Femur (tissue), 1 donor: Measurements from ENCODE around the gene COPB2.
"Not testable (repeated sequence)": the region's sequence is repeated elsewhere in the genome, so short reads cannot be mapped to it uniquely, and the experiment has no call there.

ENCODE experiments used
- DNase-seq: peaks from one replicate; pipeline ENCODE4 v3.0.0-alpha.2; 2017

Gene COPB2

DNA sequence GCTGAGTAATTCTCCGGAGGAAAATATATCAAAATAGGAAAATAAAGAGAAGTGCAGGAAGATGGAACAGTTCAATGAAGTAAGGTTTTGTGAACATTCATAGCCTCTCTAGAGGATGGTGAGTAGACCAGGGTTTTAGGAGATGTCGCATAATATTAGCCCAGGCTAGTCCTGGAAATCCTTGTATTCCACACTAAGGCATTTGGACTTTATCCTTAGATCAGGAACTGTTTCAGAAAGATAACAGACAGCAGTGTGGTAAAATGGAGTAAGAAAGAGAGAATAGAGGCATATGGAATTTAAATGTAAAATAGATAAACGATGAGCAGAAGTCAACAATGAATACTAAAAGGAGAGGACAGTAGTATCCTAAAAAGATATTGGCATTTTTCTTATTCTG, 12.1 kb downstream of the COPB2 start:
- DNase-seq: no peak

DNA sequence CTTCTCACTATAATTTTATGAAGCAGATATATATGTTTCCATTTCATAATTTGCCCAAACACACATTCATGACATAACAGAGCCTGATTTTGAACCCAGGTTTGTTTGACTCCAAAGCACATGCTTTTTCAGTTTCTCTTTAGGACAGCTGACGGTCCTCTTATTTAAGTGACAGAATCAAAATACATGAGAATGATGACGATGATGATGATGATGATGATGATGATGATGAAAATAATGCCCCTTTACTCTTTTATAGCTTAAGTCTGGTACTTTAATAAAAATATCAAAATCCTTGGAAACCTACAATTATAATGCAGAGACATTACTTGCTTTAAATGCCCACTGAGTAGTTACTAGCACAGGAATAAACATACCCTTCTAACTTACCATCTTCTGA, 15.3 kb downstream of the COPB2 start:
- no peak for DNase-seq

DNA sequence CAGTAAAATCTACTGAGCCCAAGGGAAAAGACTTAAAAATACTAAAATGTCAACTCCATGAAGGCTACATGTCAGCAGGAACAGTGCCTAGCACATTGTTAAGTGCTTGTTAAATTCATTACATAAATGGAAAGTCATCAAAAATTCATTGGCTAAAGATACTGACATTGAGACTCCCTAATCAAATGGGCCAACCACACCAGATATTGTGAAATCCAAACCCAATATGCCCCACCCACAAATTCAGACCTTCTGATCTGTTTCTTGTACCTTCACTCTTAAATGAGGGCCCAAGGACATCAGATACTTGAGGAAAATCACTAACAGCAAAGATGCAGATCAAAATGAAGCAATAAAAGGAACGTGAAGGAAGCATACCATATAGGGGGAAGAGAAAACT, 24.9 kb downstream of the COPB2 start:
- no peak for DNase-seq

DNA sequence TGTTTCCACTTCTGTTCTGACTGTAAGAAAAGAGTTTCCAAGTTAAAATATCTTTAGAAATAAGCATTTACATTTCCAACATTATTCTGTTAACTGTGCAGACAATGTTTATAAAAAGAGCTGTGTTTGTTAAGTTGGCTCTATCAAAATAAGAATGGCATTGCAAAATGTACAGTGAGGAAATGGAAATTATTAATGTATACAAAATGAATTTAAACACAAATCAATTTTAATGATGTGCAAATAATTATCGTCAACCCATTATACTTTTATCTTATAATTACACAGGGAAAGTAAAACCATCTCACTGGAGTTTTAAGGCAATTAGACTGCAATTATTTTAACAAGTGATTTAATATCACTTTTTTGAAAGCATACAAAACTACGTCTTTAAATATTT, 28.2 kb downstream of the COPB2 start:
- DNase-seq: no peak

DNA sequence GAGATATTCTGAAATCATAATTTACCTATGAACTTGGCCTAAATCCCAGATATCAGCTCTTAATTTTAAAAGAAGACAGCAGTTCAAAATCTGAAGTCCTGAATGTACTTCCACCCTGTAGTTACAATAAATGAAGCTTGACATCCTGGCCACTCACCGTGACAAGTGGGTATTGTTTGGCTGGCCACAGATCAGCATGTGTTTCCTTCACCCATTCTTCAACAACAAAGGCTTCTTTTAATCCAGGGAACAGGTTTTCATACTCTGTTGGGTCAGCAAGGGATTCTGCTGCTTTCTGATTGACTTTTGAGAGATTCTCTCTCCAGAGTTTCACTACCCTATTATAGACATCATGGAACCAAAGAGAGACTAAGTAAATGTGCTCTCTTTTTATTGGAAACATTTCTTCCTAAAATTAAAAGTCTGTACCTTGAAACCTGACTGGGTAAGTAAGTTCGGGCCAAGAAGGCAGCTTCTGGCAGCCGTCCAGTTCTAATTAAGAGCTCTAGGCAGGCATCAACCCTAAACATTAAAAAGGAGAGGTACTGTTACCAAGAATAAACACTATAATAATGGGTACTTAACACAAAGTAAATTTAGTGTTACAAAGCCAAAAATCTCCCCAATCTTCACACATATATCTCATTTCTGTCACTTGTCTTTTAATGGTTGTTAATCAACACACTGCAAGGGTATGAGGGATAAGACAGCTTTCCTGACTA, 30.4 kb downstream of the COPB2 start:
- no peak for DNase-seq

DNA sequence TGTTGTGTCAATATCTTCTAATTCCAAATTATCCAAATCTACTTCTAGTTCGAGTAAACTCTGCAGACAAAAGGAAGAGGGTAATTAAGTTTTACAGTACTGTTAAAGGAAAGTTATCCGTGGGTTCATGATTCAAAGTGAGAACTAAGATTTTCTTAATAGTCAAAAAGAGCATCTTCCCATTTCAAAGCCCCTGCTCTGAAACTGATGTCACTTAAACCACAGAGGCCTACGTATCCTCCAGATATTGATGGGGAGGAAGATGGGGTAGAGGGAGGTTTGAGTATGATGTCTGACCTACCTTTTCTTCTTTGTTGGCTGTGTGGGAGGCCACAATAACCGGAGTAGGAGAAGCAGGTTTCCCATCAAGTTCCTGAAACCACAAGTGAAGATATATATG, 31.5 kb downstream of the COPB2 start:
- DNase-seq: no peak

DNA sequence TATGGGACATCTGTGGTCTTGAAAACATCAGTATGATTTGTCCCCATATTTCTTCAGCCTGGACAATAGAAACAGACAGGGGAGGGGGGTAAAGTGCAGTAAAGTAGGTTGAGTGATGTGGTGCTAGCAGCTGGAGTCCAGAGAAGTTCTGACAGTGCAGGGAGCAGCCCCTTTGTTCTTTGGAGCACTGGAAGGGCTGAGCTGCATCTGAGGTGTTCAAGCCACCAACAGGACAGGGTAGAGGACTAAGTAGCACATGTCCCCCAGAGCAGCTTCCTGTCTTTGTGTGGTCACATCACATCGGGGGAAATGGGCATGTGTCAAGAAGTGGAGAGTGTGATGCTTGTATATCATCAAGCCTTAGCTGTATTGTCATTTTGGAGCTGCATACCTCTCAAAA, 33.6 kb downstream of the COPB2 start:
- no peak for DNase-seq

DNA sequence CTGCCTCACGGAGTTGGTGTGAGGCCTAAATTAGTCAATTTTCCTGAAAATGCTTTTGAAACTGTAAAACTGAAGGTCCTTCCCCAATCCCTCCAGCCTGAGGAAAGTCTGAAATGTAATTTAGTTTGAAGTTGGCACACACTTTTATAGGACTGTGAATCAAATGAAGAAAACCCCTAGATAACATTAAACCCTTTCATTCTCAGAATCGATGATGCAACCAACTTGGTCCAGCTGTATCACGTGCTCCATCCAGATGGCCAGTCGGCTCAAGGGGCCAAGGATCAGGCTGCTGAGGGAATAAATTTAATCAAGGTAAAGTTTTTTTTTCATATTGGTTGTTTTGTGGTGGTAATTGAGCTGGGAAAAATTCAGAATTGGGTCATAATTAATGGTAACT, 34.0 kb downstream of the COPB2 start:
- no peak for DNase-seq

- no peak for DNase-seq
Observed at GRCh38 chr3:139354661-139355060, 34.8 kb downstream of the COPB2 start.

GRCh38 chr3:139353920-139354556, 35.4 kb downstream of the COPB2 start:
- DNase-seq: no peak

- no peak for DNase-seq
Observed at GRCh38 chr3:139346771-139347170, 42.7 kb downstream of the COPB2 start.

DNA sequence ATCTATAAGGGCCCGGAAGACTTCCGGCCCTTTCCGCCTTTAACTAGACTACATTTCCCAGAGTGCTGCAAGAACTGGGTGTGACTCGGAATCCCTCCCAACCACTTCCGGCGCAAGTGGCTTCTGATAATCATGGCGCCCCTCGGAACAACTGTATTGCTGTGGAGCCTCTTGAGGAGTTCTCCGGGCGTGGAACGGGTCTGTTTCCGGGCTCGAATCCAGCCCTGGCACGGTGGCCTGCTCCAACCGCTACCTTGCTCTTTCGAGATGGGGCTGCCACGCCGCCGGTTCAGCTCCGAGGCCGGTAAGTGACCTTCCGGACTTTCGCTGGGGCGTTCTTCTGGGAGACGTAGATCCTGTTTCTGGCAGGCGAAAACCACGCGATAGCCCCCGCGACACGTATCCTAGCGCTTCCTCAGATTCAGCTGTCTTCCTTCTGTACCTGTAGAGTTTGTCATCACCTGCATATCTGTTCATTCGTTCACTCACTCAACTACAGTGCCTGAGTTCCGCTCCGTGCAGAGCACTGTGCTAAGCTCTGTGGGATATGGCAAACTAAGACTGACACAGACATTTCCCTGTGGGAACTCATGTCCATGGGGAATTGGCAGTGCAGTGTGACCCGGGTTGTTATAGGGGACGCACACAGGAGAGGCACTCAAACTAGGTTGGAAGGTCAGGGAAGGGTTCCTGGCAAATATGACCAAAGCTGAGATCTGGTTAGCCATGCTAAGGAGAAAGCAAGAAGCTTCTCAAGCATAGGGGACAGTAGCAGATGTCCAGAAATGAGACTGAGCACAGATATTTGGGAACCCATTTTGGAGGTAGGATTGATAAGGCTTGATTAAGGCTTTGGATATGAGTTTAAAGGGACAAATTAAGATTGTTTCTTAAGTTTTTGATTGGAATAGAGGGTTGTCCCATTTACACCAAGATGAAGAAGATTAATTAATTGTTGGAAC, 45.3 kb downstream of the COPB2 start, which contains the start of gene MRPS22:
MRPS22 (plus strand) TSS at position 126 of the 962 bp plus-strand sequence; CDS start at position 133, 7 bp downstream.
- peak; percentile 91 for DNase-seq

DNA sequence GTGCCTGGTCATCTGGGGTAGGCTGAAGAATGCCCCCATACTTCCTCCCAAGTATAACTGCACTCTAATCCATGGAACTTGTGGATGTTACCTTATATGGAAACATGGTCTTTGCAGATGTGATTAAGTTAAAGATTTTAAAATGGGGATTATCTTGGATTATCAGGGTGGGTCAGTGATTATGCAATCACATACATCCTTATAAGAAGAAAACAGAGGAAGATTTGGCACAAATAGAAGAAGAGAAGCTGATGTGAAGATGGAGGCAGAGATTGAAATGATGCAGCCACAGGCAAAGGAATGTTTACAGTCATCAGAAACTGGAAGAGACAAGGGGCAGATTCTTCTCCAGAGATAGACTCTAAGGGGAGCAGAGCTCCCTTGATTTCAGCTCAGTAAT, 47.4 kb downstream of the COPB2 start:
- DNase-seq: no peak

GRCh38 chr3:139340784-139341183, 48.7 kb downstream of the COPB2 start:
- DNase-seq: no peak

DNA sequence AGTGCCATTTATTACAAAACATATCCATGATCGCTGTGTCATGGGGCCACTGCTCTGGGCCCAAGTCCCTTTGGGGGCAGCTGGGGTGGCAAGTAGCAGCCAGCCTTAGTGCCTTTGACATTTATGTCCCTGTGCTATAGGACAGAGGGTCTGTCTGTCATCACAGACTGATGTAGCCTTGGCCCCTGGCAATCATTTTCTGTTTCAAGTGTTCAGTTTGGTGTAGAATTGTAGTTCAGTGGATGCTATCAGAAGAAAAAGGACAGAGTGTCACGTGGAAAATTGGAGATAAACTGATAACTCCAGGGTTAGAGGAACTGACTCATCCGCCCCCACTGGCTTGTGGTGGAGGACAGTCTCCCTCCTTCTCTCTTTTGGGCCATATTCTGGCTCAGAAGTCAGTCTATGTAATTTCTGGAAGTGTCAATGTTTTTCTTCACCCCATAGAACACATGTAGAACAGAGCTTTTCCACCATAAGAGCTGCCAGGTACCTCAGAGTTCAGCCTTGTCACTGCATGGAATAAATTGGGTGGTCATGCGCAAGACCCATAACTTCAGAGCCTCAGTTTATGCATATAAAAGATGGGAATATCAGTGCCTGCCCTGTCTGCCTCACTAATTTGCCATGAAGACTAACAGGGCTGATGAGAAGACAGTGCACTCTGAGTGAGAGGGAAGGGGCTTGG, 50.1 kb downstream of the COPB2 start:
- DNase-seq: no peak

GRCh38 chr3:139338405-139338804, 51.0 kb downstream of the COPB2 start:
- DNase-seq: no peak

- DNase-seq: not testable (repeated sequence)
Observed at GRCh38 chr3:139334675-139335074, 54.8 kb downstream of the COPB2 start.

- DNase-seq: no peak
Observed at GRCh38 chr3:139332092-139332491, 57.4 kb downstream of the COPB2 start.

DNA sequence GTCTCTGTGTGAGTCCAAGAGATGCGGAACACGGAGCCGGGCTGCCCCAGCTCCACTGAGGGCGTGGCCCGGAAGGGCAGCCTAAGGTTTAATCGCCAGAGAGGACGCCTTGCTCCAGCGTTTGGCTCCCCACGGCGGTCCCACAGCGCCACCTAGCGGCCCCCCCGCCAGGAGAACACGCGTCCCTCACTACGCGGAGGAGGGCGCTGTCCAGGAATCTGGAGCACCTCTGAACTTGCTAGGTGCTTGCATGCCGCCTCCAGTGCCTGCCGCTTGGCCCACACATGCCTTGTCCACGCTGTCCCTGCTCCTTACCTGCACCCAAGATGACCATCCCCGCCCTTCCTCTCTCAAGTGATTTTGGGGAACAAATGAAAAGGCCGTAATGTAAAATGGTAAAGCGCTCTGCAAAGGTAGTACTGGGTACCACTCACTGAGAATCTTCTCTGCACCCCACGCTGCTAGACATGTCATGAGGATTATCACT, 60.0 kb downstream of the COPB2 start:
- peak; percentile 88 for DNase-seq

GRCh38 chr3:139328356-139328755, 61.1 kb downstream of the COPB2 start:
- no peak for DNase-seq

DNA sequence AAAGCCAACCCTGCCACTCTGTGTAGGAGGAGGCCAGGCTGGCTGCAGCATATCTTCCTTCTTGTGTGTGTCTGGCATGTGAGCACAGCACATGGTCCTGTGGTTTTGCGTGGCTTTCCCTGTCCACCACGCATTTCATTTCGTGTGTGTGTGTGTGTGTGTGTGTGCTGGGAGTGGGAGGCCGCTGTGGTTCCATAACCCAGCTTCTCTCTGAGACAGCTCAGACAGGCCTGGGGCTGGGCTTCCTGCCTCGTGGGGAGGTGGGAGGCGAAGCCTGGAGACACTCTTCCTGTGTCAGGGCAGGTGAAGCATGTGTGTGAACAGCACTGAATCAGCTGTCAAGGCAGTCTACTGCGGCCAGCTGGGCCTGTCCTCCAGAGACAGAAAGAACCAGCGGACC, 61.6 kb downstream of the COPB2 start:
- DNase-seq: no peak

GRCh38 chr3:139327231-139327630, 62.2 kb downstream of the COPB2 start:
- DNase-seq: no peak

DNA sequence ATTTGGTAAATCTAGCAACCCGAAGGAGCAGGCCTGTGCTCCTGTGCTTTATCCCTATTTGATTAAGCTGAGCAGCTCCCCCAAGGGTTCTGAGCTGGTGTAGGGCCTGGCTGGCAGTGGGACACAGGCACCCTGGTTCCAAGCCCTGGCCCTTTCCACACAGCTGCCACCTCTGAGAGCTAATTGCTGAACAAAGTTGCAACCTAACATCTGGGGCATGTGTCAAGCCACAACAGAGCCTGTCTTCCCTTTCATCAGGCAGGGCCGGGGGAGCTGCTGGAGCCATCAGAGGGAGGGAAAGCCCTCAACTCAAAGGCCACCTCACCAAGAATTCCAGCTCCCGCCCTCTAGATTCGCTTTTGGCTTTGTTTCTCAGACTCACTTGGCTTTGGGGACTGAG, 62.7 kb downstream of the COPB2 start:
- no peak for DNase-seq
